GM19099 (cell line): ENCODE measurements around the gene LRFN2.

Experiments used
- POLR2A ChIP-seq: IDR thresholded peaks from 3 replicates; pipeline ENCODE4 v1.6.1; 2011; ENCODE audit warnings: low read depth; ENCODE audit not compliant: insufficient read length; ENCODE audit errors: extremely low read depth

LRFN2 gene

DNA sequence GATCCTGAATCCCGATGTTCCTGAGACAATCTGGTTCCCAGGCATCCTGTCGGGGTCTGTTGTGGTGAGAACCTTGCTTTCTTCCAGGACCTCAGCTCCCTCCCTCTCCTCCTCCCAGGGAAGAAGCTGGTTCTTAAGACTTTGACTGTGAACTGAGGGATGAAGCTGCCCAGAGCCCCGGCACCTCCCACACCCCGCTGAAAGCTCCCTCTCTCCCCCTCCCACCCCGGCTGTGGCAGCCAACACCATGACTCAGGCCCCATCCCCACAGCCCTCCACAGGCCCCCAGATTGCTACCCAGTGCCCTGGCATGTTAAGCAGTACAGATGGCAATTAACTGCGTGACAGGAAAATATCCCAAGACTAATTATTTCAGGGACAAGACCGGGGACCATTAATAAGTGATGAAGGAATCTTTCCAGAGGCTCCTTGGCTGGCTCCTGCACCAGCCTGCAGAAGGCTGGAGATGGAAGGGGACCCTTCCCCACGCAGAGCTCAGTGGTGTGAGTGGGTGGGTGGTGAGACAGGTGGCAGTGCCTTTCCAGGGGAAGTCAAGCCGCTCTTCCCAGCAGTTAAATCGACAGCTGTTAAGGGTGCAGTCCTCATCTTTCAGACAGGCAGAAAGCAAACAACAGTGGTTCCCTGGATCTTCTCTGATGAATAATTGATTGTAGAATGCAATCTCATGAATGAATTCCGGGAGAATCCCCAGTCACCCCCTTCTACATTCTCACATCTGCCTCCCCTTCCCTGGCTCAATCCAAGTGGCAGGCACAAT, 237.9 kb downstream of the LRFN2 start:
- TF ChIP-seq POLR2A = no peak

DNA sequence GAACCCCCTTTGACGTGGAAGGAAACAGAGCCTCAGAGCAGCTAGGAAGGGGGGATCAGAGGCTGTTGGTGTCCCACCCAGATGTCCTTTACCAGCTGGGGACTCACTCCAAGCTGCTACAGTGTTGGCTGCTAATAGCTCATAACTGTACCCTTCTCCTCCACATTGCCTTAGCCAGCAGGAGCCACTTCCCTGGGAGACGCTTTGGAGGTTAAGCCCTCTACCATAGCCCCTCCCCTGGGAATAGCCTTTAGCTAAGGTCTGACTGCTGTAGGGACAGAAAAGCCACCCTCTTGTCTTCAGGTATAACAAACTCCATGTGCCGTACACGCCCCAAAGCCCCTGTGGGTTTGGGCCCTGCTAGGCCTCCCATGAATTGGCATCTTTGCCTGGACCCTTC, 238.6 kb downstream of the LRFN2 start:
- no peak for TF ChIP-seq POLR2A

DNA sequence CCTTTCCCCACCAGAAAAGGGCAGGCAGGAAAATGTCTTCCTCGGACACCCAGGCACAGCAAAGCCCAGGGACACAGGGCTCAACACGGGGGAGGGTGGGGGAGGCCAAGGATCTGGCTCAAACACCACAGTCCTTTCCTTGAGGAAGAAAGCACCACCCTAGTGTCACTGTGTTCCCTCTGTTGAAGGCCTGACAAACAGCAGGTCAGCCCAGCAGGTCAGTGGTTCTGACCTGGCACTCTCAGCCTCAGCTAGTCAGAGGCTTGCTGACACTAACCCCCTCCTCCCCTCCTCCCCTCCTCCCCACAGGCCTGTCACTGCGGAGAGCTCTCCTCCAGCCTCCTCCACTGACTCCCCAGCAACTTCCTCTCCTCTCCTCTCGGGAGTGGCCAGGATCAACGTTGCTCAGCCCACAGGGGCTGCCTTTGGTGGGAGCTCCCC, 239.6 kb downstream of the LRFN2 start:
- no peak for TF ChIP-seq POLR2A

DNA sequence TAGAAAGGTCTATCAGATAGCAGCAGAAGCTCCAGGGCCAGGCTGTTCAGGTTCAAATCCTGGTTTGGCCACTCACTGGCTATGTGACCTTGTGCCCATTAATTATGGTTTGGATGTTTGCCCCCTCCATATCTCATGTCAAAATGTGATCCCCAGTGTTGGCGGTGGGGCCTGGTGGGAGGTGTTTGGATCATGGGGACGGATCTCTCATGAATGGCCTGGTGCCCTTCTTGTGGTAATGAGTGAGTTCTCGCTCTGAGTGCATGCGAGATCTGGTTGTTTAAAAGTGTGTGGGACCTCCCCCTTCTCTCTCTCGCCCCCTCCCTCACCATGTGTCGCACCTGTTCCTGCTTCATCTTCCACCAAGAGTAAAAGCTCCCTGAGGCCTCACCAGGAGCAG, 240.9 kb downstream of the LRFN2 start:
- TF ChIP-seq POLR2A = no peak

DNA sequence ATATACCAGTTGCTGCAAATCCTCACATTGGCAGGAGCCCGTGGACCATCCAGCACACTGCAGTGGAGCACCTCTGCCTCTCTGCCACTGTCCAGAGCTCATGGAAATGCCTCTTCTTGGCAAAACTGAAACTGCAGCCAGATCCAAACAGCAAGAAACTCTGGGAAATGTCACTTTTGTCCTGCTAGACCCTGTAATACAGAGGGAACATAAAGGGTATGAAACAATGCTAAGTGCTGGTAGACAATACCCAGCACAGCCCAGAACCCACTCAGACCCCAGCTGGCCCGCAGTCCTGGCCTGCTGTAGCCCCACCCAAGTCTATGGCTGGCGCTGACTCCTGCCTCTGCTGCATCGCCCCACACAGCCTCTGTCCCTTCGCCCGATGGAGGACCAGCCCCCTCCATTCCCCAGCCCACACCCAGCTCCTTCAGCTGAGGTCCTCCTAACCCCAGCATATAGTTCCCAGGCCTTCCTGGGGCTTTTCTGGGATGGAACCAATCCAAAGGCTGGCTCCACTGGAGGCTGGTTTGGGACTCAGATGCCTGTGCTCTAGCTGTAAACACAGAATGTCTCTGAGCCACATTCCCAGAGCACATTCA, 242.5 kb downstream of the LRFN2 start:
- TF ChIP-seq POLR2A = no peak

DNA sequence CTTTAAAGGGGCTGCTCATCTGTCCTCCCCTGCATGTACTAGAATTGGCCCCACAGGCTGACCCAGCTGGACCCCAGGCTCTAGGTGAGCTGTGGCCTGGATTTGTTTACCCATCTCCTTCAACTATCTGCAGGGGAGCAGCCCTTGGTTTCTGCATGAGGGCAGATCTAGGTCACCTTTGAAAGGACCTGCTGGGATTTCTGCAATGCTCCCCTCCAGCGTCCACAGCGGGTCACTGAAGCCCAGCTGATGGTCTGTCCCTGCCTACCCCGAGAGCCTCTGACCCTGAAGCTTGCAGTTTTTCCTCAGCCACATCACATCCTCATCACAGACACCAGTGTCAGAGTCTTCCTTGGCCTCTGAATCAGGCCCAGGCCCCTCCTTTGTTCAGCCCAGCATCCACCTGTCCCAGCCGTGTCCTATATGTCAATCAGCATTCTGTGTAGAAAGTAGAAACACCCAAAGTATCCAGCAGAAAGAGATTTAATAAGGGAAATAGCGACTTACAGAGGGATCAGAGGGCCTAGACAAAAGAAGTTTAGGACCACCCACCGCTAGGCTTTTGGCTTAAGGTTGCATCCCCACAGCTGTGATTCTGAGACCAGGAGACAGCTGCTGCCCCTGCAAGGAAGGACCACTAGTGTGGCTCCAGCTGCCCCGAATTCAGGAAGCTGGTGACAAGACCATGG, 243.1 kb downstream of the LRFN2 start:
- TF ChIP-seq POLR2A = no peak

DNA sequence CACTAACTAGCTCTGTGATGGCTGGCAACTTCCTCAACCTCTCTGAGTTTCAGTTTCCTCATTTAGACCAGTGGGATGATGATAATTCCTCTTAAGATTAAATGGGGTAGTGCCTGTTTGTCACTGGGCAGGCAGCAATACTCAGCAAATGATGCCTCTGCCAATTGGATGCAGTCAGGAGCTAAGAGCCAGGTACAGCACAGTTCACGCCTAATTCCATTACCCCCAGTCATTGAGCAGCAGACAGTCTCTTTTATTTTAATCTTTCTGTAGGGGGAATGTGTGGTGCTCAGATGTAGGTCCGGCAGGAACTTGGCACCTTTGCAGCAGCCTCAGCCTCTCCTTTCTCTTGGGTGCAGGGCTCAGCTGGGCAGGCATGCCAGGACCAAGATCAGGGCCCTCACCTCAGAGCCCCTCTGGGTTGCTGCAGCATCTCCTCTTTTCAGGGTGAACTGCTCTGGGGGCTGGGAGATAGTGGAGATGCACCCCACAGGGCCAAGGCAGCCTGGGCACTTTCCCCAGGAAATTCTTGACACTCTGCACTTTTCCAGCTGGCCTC, 243.8 kb downstream of the LRFN2 start:
- no peak for TF ChIP-seq POLR2A

DNA sequence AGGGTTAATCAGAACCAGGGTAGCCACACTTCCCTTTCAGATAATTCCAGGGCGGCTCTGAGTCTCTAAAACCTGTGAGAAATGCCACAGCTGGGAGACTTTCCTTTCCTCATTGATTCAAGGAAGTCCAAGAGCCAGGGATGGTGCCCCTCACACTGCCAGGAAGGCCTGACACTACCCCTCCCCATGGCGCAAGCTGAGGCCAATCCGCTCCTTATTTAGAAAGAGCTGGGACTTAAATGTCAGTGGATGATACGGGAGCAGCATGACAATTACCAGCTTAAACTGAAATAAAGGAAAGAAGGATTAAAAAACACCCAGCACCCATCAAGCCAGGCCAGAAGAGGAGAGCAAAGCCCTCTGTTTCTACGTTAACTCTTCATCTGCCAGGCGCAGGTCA, 244.4 kb downstream of the LRFN2 start:
- no peak for TF ChIP-seq POLR2A

DNA sequence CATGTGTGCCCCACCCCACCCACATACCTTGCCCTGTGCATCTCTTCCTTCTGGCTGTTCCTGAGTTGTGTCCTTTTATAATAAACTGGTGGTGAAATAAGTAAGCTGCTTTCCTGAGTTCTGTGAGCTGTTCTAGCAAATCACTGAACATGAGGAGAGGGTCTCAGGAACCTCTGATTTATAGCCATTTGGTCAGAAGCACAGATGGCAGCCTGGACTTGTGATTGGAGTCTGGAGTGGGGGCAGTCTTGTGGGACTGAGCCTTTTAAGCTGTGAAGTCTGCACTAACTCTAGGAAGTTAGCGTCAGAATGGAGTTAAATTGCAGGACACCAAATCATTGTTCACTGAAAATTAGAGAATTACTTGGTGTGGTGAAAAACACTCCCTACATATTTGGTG, 245.4 kb downstream of the LRFN2 start:
- TF ChIP-seq POLR2A = no peak
